Activated CD4-positive, alpha-beta T cell treated with anti-CD3 and anti-CD28 coated beads, Interleukin-2, amount 50 U/mL, for 4 hours (primary cell): Measurements from ENCODE around the gene CHEK2.
"Not testable (repeated sequence)": the region's sequence is repeated elsewhere in the genome, so short reads cannot be mapped to it uniquely, and the experiment has no call there.

Experiments
- DNase-seq, 2 experiments: peaks; one replicate each; pipeline ENCODE4 v3.0.0-alpha.2; 2020

CHEK2 gene

GRCh38 chr22:28682966-28683365 is 58.7 kb downstream of the CHEK2 start:
- not testable (repeated sequence) for DNase-seq

DNA sequence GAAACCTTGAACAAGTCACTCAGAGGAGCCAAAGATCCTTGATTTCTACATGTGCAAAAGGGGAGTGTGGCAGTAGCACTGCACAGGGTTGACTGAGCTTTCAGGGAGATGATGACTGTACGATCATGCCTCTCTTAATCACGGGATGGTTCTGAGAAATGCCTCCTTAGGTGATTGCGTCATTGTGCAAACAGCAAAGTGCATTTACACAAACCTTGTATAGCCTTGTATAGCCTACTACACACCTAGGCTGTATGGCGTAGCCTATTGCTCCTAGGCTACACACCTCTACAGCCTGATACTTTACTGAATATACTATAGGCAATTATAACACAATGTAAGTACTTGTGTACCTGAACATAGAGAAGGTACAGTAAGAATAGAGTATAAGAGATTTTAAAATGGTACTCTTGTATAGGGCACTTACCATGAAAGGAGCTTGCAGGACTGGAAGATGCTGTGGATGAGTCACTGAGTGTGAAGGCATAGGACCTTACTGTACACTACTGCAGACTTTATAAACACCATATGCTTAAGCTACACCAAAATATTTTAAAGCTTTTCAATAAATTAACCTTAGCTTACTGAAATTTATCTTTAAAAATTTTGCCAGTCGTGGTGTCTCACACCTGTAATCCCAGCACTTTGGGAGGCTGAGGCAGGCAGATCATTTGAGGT is 60.7 kb downstream of the CHEK2 start:
- not testable (repeated sequence) for DNase-seq

GRCh38 chr22:28679611-28680287 is 61.9 kb downstream of the CHEK2 start, which contains the start of gene TTC28:
TTC28 (minus strand) TSS chr22:28679840; CDS start chr22:28679723, 117 bp downstream.
- not testable (repeated sequence) for DNase-seq

- not testable (repeated sequence) for DNase-seq
Observed at GRCh38 chr22:28678778-28679610, 62.6 kb downstream of the CHEK2 start.

DNA sequence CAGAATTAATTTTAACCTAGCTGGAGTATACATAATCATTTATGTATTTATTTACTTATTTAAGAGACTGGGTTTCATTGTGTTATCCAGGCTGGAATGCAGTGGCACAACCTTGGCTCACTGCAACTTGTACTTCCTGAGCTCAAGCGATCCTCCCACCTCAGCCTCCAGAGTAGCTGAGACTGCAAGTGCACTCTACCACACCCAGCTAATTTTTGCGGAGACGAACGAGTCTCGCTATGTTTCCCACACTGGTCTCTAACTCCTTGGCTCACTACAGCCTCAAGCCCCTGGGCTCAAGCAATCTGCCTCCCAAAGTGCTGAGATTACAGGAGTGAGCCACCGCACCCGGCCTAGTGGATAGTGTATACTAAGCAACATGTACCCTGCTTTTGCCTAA is 63.5 kb downstream of the CHEK2 start:
- DNase-seq, result not testable (repeated sequence)

DNA sequence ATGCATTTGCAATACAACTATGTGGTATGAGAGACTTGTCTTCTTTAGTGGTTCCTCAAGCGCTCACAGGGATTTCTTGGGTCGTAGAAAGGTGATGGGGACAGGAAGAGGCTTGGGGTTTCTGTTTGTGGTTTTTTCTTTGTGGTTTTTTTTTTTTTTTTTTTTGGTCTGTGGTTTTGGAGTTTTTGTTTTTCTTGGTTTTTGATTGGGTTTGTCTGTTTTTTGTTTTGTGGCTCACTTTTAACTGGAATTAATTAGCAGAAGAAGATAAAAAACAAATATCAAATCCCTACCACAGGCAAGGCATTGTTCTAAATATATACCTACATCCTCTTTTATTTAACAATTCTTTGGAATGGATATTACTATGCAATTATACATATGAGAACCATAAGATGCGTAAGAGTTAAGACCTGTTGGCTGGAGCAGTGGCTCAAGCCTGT is 67.5 kb downstream of the CHEK2 start:
- DNase-seq, result no peak

- DNase-seq, result no peak
Observed at GRCh38 chr22:28670756-28671155, 70.9 kb downstream of the CHEK2 start.

DNA sequence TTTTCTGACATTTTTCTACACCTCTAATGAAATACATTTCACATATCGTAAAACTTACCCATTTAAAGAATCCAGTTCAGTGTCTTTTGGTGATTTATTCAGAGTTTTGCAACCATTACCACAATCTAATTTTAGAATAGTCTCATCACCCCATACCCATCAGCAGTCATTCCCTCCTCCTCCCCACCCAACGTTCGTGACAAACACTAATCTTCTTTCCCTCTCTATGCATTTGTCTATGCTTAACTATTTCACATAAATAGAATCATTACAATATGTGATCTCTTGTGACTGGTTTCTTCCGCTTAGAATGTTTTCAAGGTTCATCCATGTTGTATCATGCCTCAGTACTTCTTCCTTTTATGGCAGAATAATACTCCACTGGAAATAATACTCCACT is 71.5 kb downstream of the CHEK2 start:
- DNase-seq, result no peak

- no peak for DNase-seq
Observed at GRCh38 chr22:28669387-28669786, 72.2 kb downstream of the CHEK2 start.

GRCh38 chr22:28663569-28663942 is 78.1 kb downstream of the CHEK2 start:
- not testable (repeated sequence) for DNase-seq

DNA sequence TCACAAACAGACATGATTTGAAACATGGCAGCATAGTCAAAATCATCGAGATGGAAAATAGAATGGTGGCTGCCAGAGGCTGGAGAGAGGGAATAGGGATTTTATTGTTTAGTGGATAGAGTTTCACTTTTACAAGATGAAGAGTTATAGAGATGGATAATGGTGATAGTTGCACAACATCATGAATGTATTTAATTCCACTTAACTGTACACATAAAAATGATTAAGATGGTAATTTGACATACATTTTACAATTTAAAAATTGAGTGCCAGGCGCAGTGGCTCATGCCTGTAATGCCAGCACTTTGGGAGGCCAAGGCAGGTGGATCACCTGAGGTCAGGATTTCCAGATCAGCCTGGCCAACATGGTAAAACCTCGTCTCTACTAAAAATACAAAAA is 83.2 kb downstream of the CHEK2 start:
- DNase-seq, result no peak

DNA sequence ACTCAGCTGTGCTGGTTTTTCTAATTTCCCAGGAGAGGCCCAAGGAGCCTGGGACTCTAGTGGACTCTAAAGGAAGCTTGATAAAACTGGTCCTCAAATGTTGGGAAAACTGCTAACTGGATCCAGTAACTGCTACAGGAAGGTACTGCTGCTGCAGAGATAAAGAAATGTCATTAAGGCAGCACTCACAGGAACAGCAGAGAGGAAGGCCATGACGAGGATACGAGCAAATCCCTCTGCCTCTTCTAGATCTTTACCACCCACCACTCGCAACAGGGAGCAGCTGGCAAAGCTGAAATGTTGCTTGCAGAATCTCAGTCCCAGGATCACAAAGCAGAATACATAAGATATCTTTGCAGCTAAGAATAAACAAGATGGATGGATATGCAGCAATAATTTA is 85.4 kb downstream of the CHEK2 start:
- no peak for DNase-seq

DNA sequence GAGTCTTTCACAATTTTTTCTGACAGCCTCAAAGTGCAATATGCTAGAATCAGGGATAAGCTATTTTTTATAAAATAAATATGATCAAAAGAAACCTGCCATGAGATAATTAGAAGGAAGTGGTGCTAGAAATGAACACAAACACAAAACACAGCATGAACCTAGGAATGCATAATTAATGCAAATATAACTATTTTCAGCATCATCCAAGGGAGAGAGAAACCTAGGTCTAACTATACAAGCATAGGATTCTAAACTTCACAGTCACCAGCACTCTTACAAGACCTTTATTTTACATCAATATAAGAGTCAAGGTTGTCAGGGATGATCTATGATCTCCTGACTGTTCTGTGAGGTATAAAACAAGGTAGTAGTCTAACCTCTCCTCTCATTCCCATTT is 91.2 kb downstream of the CHEK2 start:
- no peak for DNase-seq

DNA sequence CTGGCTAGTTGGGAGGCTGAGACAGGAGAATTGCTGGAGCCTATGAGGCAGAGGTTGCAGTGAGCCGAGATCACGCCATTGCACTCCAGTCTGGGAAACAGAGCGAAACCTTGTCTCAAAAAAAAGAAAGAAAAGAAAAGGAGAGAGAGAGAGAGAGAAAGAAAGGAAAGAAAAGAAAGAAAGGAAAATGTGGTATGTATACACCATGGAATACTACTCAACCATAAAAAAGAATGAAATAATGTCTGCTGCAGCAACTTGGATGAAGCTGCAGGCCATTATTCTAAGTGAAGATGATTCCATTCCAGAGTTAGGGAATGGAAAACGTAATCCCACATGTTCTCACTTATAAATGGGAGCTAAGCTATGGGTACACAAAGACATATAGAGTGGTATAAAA is 92.8 kb downstream of the CHEK2 start:
- DNase-seq, result no peak

GRCh38 chr22:28647216-28647615 is 94.4 kb downstream of the CHEK2 start:
- no peak for DNase-seq

DNA sequence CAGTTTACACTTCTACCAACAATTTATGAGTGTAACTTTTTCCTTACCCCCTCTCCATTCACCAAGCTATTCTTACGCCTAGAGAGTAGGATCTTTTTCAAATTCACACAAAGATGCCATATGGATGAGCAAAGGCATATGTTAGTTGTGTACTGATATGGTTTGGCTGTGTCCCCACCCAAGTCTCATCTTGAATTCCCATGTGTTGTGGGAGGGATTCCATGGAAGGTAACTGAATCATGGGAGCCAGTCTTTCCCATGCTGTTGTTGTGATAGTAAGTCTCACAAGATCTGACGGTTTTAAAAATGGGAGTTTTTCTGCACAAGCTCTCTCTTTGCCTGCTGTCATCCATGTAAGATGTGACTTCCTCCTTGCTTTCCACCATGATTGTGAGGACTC is 102.3 kb downstream of the CHEK2 start:
- no peak for DNase-seq
